Measurements from ENCODE around the gene CORO2B. TPM values are rescaled to one million over a fixed set of nuclear protein-coding genes. Genes with fewer than 3 reads are reported as not detected.

CORO2B gene
- total RNA-seq, 4 donors from 2014 or later = 1.3 to 3.3 (median 2.3) TPM

DNA sequence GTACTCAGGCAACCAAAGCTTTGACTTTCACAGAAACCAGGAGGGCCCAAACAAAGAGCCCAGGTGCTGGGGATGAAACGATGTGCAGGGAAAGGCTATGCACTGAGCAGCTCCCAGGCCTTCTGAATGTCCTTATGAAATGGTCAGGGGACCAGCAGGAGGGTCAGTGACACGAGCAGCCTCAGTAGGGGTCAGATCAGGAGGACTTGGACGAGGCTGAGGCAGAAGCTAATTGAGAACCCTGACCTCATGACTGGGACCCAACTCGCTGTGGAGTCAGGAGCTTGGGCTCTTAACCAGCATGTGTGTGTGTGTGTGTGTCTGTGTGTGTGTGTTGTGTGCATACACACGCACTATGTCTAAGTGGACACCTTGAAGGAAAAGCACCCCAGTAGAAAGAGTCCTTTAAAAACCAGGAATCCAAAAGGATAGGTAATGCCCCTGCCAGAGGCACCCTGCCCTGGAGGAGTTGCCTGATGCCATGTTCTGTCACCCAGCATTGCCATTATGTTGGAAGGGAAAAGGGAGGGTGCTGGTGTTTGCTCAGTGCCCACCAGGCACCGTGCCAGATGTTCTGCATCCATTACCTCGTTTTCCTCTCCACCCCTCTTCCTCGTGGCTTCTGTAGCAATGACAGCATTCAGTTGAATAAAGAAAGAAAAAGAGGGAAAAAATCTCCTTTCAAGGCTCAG lies 50.9 kb downstream of the CORO2B start:
- Histone ChIP-seq H3K27ac (no peak overlapping the region), H3K36me3 (no peaks in the 10 kb centered on the region), H3K9me3 (no peaks in the 10 kb centered on the region), H3K4me3 (no peak overlapping the region), H3K4me1 (peaks cover 5% of the 10 kb centered on the region), H3K27me3 (no peaks in the 10 kb centered on the region)
- WGBS = 67% methylated on average over 7 of the region's 8 CpGs
- TF ChIP-seq POLR2A (IDR thresholded peaks at IDR 0.05) (no peak), EP300 (IDR thresholded peaks at IDR 0.05) (no peak), POLR2AphosphoS5 (IDR thresholded peaks at IDR 0.05) (no peak)
- TF ChIP-seq, protein P1, sequence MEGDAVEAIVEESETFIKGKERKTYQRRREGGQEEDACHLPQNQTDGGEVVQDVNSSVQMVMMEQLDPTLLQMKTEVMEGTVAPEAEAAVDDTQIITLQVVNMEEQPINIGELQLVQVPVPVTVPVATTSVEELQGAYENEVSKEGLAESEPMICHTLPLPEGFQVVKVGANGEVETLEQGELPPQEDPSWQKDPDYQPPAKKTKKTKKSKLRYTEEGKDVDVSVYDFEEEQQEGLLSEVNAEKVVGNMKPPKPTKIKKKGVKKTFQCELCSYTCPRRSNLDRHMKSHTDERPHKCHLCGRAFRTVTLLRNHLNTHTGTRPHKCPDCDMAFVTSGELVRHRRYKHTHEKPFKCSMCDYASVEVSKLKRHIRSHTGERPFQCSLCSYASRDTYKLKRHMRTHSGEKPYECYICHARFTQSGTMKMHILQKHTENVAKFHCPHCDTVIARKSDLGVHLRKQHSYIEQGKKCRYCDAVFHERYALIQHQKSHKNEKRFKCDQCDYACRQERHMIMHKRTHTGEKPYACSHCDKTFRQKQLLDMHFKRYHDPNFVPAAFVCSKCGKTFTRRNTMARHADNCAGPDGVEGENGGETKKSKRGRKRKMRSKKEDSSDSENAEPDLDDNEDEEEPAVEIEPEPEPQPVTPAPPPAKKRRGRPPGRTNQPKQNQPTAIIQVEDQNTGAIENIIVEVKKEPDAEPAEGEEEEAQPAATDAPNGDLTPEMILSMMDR (IDR thresholded peaks at IDR 0.05) = no peak
- no peak for DNase-seq (ENCODE audit: low spot score in 2 of 2)

DNA sequence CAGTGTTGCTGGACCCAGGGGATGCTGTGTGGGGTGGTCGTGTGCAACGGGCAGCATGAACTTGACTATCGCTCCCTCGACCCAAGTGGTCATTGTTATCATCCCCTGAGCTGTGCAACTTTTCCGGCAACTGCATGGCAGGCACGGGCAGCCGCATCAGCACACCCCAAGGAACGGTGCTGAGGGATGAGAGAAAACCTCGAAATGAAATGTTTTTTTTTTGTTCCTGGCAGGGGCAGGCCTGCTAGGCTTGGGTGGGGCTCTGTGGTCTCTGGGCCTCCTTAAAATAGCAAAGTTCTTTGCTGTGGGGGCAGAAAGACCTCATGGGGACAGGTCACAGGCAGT lies 51.4 kb downstream of the CORO2B start:
- peaks cover 10% of the 10 kb centered on the region for H3K4me1 ChIP-seq
- 84% methylated on average over 9 of the region's 9 CpGs for WGBS
- no peaks in the 10 kb centered on the region for H3K9me3 ChIP-seq
- H3K36me3 ChIP-seq = no peaks in the 10 kb centered on the region
- no peak for DNase-seq (ENCODE audit: low spot score in 2 of 2)
- TF ChIP-seq POLR2A (IDR thresholded peaks at IDR 0.05) (no peak), EP300 (IDR thresholded peaks at IDR 0.05) (no peak), POLR2AphosphoS5 (IDR thresholded peaks at IDR 0.05) (no peak)
- TF ChIP-seq, protein P1 (IDR thresholded peaks at IDR 0.05) = no peak
- no peaks in the 10 kb centered on the region for H3K27me3 ChIP-seq
- H3K27ac ChIP-seq = no peak overlapping the region
- H3K4me3 ChIP-seq = no peak overlapping the region

DNA sequence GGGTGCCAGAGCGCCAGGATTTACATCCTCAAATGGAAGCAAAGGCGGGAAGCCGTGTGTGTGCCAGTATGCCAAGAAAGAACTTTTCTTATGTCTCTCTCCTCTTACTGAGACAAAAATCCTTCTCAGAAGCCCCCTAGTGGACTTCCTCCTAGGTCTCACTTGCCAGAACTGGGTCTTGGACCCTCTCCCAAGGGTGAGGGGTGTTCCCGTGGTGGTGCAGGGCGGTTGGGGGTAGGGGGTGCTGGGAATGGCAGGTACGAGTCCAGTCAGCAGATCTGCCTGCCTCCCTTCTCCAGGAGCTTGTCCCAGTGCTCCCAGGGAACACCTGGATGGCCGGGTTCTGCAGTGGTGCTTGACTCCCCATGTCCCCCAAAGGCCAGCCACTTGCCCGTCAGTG lies 52.0 kb downstream of the CORO2B start:
- Histone ChIP-seq H3K4me3 (no peak overlapping the region), H3K27ac (no peak overlapping the region), H3K27me3 (no peaks in the 10 kb centered on the region), H3K9me3 (no peaks in the 10 kb centered on the region), H3K36me3 (no peaks in the 10 kb centered on the region), H3K4me1 (peaks cover 17% of the 10 kb centered on the region)
- DNase-seq (ENCODE audit: low spot score in 2 of 2) = no peak
- 92% methylated on average over 8 of the region's 8 CpGs for WGBS
- TF ChIP-seq POLR2A (IDR thresholded peaks at IDR 0.05) = no peak
- TF ChIP-seq POLR2AphosphoS5 (IDR thresholded peaks at IDR 0.05) = no peak
- TF ChIP-seq, protein P1 (IDR thresholded peaks at IDR 0.05) = no peak
- TF ChIP-seq EP300 (IDR thresholded peaks at IDR 0.05) = no peak

DNA sequence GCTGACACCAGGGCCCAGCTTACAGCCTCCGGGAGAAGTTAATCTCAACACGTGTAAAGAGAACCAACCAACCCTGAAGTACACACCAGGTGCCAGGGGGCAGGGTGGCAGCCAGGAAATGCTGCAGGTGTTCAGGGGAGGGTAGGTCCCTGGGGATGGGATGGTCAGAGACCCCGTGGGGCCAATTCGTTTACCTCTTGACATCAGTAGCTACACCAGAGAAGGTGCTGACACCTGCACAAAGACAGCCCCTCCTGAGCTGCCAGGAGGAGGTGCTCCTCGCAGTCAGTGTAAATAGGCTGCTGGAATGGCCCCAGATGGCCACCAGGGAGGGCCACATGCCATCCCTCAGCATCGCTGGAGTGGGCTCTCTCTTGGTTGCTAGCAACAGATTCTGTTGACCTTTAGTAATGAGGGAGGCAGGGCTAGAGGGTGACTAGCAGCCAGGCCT lies 52.8 kb downstream of the CORO2B start:
- 66% methylated on average over 6 of the region's 6 CpGs for WGBS
- H3K36me3 ChIP-seq = no peaks in the 10 kb centered on the region
- H3K27me3 ChIP-seq = no peaks in the 10 kb centered on the region
- no peak overlapping the region for H3K4me3 ChIP-seq
- no peak overlapping the region for H3K27ac ChIP-seq
- no peak for DNase-seq (ENCODE audit: low spot score in 2 of 2)
- TF ChIP-seq POLR2AphosphoS5 (IDR thresholded peaks at IDR 0.05) = no peak
- TF ChIP-seq, protein P1 (IDR thresholded peaks at IDR 0.05) = no peak
- TF ChIP-seq EP300 (IDR thresholded peaks at IDR 0.05) = no peak
- no peak for TF ChIP-seq POLR2A (IDR thresholded peaks at IDR 0.05)
- H3K4me1 ChIP-seq = peaks cover 25% of the 10 kb centered on the region
- no peaks in the 10 kb centered on the region for H3K9me3 ChIP-seq

DNA sequence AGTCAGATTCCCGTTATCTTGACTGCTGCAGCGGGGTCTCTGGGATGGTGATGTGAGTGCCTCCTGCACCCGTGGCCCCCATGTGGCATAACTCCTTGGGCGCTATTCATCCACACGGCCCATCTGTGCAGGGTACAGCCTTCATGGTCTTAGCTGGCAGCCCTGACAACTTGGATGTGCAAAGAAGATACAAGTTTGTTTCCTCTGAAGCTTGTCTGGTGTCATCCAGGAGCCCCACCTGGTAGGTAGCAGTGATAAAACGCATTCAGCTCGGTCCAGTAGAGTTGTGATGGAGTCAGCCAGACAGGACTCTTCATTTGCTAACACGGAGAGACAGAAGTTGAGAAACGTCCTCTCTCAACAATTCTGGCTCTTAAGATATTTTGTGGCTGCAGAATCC lies 53.3 kb downstream of the CORO2B start:
- no peak for DNase-seq (ENCODE audit: low spot score in 2 of 2)
- WGBS = 93% methylated on average over 8 of the region's 9 CpGs
- no peak overlapping the region for H3K27ac ChIP-seq
- no peak for TF ChIP-seq POLR2A (IDR thresholded peaks at IDR 0.05)
- TF ChIP-seq EP300 (IDR thresholded peaks at IDR 0.05) = no peak
- TF ChIP-seq, protein P1 (IDR thresholded peaks at IDR 0.05) = no peak
- TF ChIP-seq POLR2AphosphoS5 (IDR thresholded peaks at IDR 0.05) = no peak
- H3K4me3 ChIP-seq = no peak overlapping the region
- H3K36me3 ChIP-seq = no peaks in the 10 kb centered on the region
- no peaks in the 10 kb centered on the region for H3K9me3 ChIP-seq
- H3K27me3 ChIP-seq = no peaks in the 10 kb centered on the region
- peaks cover 28% of the 10 kb centered on the region for H3K4me1 ChIP-seq
